SK-N-SH (cell line): ENCODE measurements around the gene FAM168A. TPM values are rescaled to one million over a fixed set of nuclear protein-coding genes. Genes with fewer than 3 reads are reported as not detected.

Experiments
- CTCF ChIA-PET: fragments of 300-600, 350-600 bp; formaldehyde crosslinking; extraction: SDS; loops from one replicate; lab custom pipeline; 2021; lab: Yijun Ruan, JAX
- POLR2A ChIA-PET: fragments of 350-600 bp; sonication (Branson Sonifier 250); formaldehyde crosslinking; extraction: SDS; loops from one replicate; lab custom pipeline; 2020; ENCODE audit warnings: antibody characterized with exemption, inconsistent platforms; lab: Yijun Ruan, JAX
- DNase-seq: peaks from one replicate; pipeline ENCODE4 v3.0.0; 2012
- H2AFZ ChIP-seq: fragments of 200-600 bp; sonication (generic); 2 replicates; pipeline ENCODE4 v1.8.1; 2016; ENCODE audit warnings: antibody characterized with exemption, mild to moderate bottlenecking, low read depth
- H3F3A ChIP-seq: fragments of 200-600 bp; sonication (generic); replicated peaks from 2 replicates; pipeline ENCODE3; 2016; ENCODE audit warnings: antibody characterized with exemption, mild to moderate bottlenecking; ENCODE audit not compliant: insufficient read depth
- H3K27ac ChIP-seq, 2 experiments: fragments of 200-500 bp in 1 of 2; fragments of 200-600 bp in 1 of 2; sonication (Bioruptor generic) in 1 of 2; sonication (generic), shearing (Covaris generic) in 1 of 2; 2 replicates each; pipeline versions ENCODE4 v1.5.1 to v1.6.1; 2014 to 2016; ENCODE audit warnings: low read depth in 2 of 2, inconsistent platforms in 1 of 2, low read length in 1 of 2, mild to moderate bottlenecking in 1 of 2, mixed read lengths in 1 of 2
- H3K27me3 ChIP-seq: fragments of 200-600 bp; sonication (generic), shearing (Covaris generic); 2 replicates; pipeline ENCODE4 v1.6.1; 2016; ENCODE audit warnings: mixed run types; ENCODE audit not compliant: insufficient read depth
- H3K36me3 ChIP-seq, 2 experiments: fragments of 200-500 bp in 1 of 2; fragments of 200-600 bp in 1 of 2; sonication (Bioruptor generic) in 1 of 2; sonication (generic) in 1 of 2; replicated peaks in 1 of 2; 2 replicates each; pipeline versions ENCODE3 to v1.5.1; 2014 to 2016; ENCODE audit warnings: low read length in 1 of 2, mild to moderate bottlenecking in 1 of 2; ENCODE audit not compliant: insufficient read depth in 2 of 2, control insufficient read depth in 1 of 2
- H3K4me1 ChIP-seq, 2 experiments: fragments of 200-500 bp in 1 of 2; fragments of 200-600 bp in 1 of 2; sonication (Bioruptor generic) in 1 of 2; sonication (generic), shearing (Covaris generic) in 1 of 2; 2 replicates each; pipeline versions ENCODE4 v1.5.1 to v1.6.1; 2014 to 2016; ENCODE audit warnings: low read depth in 1 of 2, low read length in 1 of 2, mixed run types in 1 of 2; ENCODE audit not compliant: insufficient read depth in 2 of 2, control insufficient read depth in 1 of 2
- H3K4me2 ChIP-seq: fragments of 200-600 bp; sonication (generic), shearing (Covaris generic); 2 replicates; pipeline ENCODE4 v1.6.1; 2017; ENCODE audit warnings: mixed run types
- H3K4me3 ChIP-seq, 2 experiments: fragments of 200-500 bp in 1 of 2; fragments of 200-600 bp in 1 of 2; sonication (Bioruptor generic) in 1 of 2; sonication (generic), shearing (Covaris generic) in 1 of 2; 2 replicates each; pipeline versions ENCODE4 v1.5.1 to v1.8.1; 2014 to 2016; ENCODE audit warnings: low read depth in 2 of 2, inconsistent platforms in 1 of 2, low read length in 1 of 2, mild to moderate bottlenecking in 1 of 2, mixed read lengths in 1 of 2, moderate library complexity in 1 of 2
- H3K79me2 ChIP-seq: fragments of 200-600 bp; sonication (generic); 2 replicates; pipeline ENCODE4 v1.8.1; 2017; ENCODE audit warnings: mild to moderate bottlenecking; ENCODE audit not compliant: insufficient read depth
- H3K9ac ChIP-seq: fragments of 200-600 bp; sonication (generic); 2 replicates; pipeline ENCODE4 v1.6.1; 2017; ENCODE audit warnings: mixed run types
- H3K9me2 ChIP-seq: fragments of 200-600 bp; sonication (generic); 2 replicates; pipeline ENCODE4 v1.6.1; 2017; ENCODE audit warnings: mixed run types
- H3K9me3 ChIP-seq: fragments of 200-600 bp; sonication (generic); 2 replicates; pipeline ENCODE4 v1.6.1; 2017; ENCODE audit warnings: mixed run types, mild to moderate bottlenecking, moderate library complexity
- H4K20me1 ChIP-seq: fragments of 200-600 bp; sonication (generic); 2 replicates; pipeline ENCODE4 v1.6.1; 2017; ENCODE audit warnings: mild to moderate bottlenecking, mixed run types; ENCODE audit not compliant: insufficient read depth
- CHD2 ChIP-seq: fragments of 150-350 bp; IDR thresholded peaks from 2 replicates; pipeline ENCODE4 v1.6.1; 2018; ENCODE audit warnings: low read length; ENCODE audit not compliant: partially characterized antibody
- ELF1 ChIP-seq: IDR thresholded peaks from 2 replicates; pipeline ENCODE4 v1.4.0; 2012
- EP300 ChIP-seq, 2 experiments: IDR thresholded peaks; 2 replicates each; pipeline versions ENCODE4 v1.4.0 to v1.6.1; 2012; ENCODE audit warnings: borderline replicate concordance in 1 of 2, low read depth in 1 of 2, low read length in 1 of 2
- FOSL2 ChIP-seq: IDR thresholded peaks from 2 replicates; pipeline ENCODE4 v1.4.0; 2012; ENCODE audit warnings: low read depth, mild to moderate bottlenecking, moderate library complexity, borderline replicate concordance
- FOXJ3 ChIP-seq: sonication (generic); formaldehyde crosslinking; IDR thresholded peaks from 2 replicates; pipeline ENCODE4 v1.5.1; 2020; ENCODE audit warnings: mild to moderate bottlenecking, missing genetic modification reagents
- FOXM1 ChIP-seq: IDR thresholded peaks from 2 replicates; pipeline ENCODE4 v1.4.0; 2012; ENCODE audit warnings: low read depth, mild to moderate bottlenecking
- GABPA ChIP-seq: IDR thresholded peaks from 2 replicates; pipeline ENCODE4 v1.4.0; 2012; ENCODE audit warnings: low read depth, mild to moderate bottlenecking
- JUND ChIP-seq: IDR thresholded peaks from 2 replicates; pipeline ENCODE4 v1.4.0; 2012
- MXI1 ChIP-seq: IDR thresholded peaks from 2 replicates; pipeline ENCODE4 v1.6.1; 2012; ENCODE audit warnings: mild to moderate bottlenecking, low read depth, low read length, improper control_type of control experiment
- NFIC ChIP-seq: IDR thresholded peaks from 2 replicates; pipeline ENCODE4 v1.4.0; 2012; ENCODE audit warnings: borderline replicate concordance
- POLR2AphosphoS5 ChIP-seq: IDR thresholded peaks from 2 replicates; pipeline ENCODE4 v1.6.1; 2012; ENCODE audit warnings: low read depth, low read length
- RAD21 ChIP-seq: IDR thresholded peaks from 2 replicates; pipeline ENCODE4 v1.6.1; 2012; ENCODE audit warnings: mild to moderate bottlenecking, low read length
- RCOR1 ChIP-seq: fragments of 150-350 bp; IDR thresholded peaks from 2 replicates; pipeline ENCODE4 v1.6.1; 2017; ENCODE audit warnings: antibody characterized with exemption, low read length
- RFX5 ChIP-seq: IDR thresholded peaks from 2 replicates; pipeline ENCODE4 v1.6.1; 2012; ENCODE audit warnings: mild to moderate bottlenecking, improper control_type of control experiment, low read length
- SMC3 ChIP-seq: IDR thresholded peaks from 2 replicates; pipeline ENCODE4 v1.6.1; 2012; ENCODE audit warnings: low read depth, low read length, improper control_type of control experiment
- TCF12 ChIP-seq: IDR thresholded peaks from 2 replicates; pipeline ENCODE4 v1.4.0; 2012
- TEAD4 ChIP-seq: IDR thresholded peaks from 2 replicates; pipeline ENCODE4 v1.4.0; 2012; ENCODE audit warnings: mild to moderate bottlenecking, borderline replicate concordance; ENCODE audit not compliant: insufficient read depth
- YY1 ChIP-seq: IDR thresholded peaks from 2 replicates; pipeline ENCODE4 v1.4.0; 2012; ENCODE audit warnings: low read depth, mild to moderate bottlenecking
- WGBS: methylation state at CpG from one replicate; pipeline ENCODE4 v1.1.6; 2017; ENCODE audit warnings: low lambda C conversion rate; 5-methylcytosine and 5-hydroxymethylcytosine counted together
- polyA plus RNA-seq, 3 experiments: library from polyadenylated mRNA; depleted of rRNA; stranded (reverse); fragments of >200 nt; gene quantifications; 2 replicates each; pipeline ENCODE4 v1.2.3, GENCODE V29; 2012
- TF ChIP-seq, protein P1 (sequence below): IDR thresholded peaks from 2 replicates; pipeline ENCODE4 v1.6.1; 2012; ENCODE audit warnings: mild to moderate bottlenecking, low read depth, low read length, moderate library complexity
- TF ChIP-seq, protein P2 (sequence below): fragments of 200-600 bp; sonication (generic); IDR thresholded peaks from 2 replicates; pipeline ENCODE4 v1.6.1; 2017; ENCODE audit warnings: antibody characterized with exemption, mild to moderate bottlenecking, moderate library complexity
- TF ChIP-seq, protein P3 (sequence below): IDR thresholded peaks from 2 replicates; pipeline ENCODE4 v1.4.0; 2012; ENCODE audit warnings: low read depth
- TF ChIP-seq, protein P4 (sequence below): fragments of 150-350 bp; IDR thresholded peaks from 2 replicates; pipeline ENCODE4 v1.6.1; 2017; ENCODE audit warnings: antibody characterized with exemption, low read length, low read depth, borderline replicate concordance
- TF ChIP-seq, protein P5 (sequence below): fragments of 150-350 bp; IDR thresholded peaks from 2 replicates; pipeline ENCODE4 v1.6.1; 2016; ENCODE audit warnings: mild to moderate bottlenecking, low read depth, low read length

FAM168A gene
- polyA plus RNA-seq, 1 of the 3 experiments (the other 2 are of a cell fraction) = 17.8 TPM

DNA sequence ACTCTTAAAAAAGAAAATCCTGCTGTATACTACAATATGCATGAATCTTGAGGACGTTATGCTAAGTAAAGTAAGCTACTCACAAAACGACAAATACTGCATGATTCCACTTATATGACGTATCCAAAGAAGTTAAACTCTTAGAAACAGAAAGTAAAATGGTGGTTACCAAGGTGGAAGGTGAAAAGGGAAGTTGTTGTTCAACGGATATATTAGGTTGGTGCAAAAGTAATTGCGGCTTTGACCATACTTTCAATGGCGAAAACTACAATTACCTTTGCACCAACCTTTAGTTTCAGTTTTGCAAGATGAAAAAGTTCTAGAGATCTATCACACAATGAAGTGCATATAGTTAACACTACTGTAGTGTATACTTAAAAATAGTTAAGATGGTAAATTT, 101.8 kb downstream of the FAM168A start:
- CTCF ChIA-PET = no interaction called here
- Histone ChIP-seq H2AFZ (no peak overlapping the region), H3K79me2 (peaks cover 60% of the 10 kb centered on the region), H3K9me3 (no peaks in the 10 kb centered on the region), H3K9me2 (no peaks in the 10 kb centered on the region), H3K9ac (no peak overlapping the region), H4K20me1 (no peaks in the 10 kb centered on the region; the same call in 1 of the 2 replicates), H3K4me3 (no peak overlapping the region), H3K36me3 (no peaks in the 10 kb centered on the region), H3K27ac (no peak overlapping the region), H3K4me1 (peaks cover 0 to 8% of the 10 kb centered on the region in 2 experiments; a peak in 2 of 4 replicates), H3K4me2 (no peak overlapping the region), H3F3A (no peaks in the 10 kb centered on the region), H3K27me3 (no peaks in the 10 kb centered on the region)
- POLR2A ChIA-PET = no interaction called here
- DNase-seq = no peak
- WGBS = 97% methylated on average over 6 of the region's 6 CpGs
- TF ChIP-seq YY1 = no peak
- TF ChIP-seq FOSL2 = no peak
- no peak for TF ChIP-seq TEAD4
- TF ChIP-seq FOXM1 = no peak

DNA sequence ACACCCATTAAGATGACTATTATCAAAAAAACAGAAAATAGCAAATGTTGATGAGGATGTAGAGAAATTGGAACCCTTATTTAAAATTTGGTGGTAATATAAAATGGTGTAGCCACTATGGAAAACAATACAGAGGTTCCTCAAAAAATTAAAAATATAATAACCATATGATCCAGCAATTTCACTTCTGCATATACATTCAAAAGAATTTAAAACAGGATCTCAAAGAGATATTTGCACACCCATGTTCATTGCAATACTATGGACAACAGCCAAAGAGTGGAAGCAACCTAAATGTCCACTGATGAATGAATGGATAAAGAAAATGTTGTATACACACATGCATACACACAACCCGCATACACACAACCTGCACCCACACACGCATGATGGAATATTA, 102.2 kb downstream of the FAM168A start:
- Histone ChIP-seq H3F3A (no peaks in the 10 kb centered on the region), H2AFZ (no peak overlapping the region), H3K4me1 (peaks cover 0 to 8% of the 10 kb centered on the region in 2 experiments; a peak in 2 of 4 replicates), H3K79me2 (peaks cover 56% of the 10 kb centered on the region), H3K4me3 (no peak overlapping the region), H3K27me3 (no peaks in the 10 kb centered on the region), H3K9ac (no peak overlapping the region), H3K4me2 (no peak overlapping the region), H3K9me2 (no peaks in the 10 kb centered on the region), H3K36me3 (no peaks in the 10 kb centered on the region), H3K9me3 (no peaks in the 10 kb centered on the region), H4K20me1 (no peaks in the 10 kb centered on the region; the same call in 1 of the 2 replicates), H3K27ac (no peak overlapping the region)
- no peak for DNase-seq
- CTCF ChIA-PET = no interaction called here
- WGBS = 93% methylated on average over 2 of the region's 2 CpGs
- POLR2A ChIA-PET = no interaction called here
- TF ChIP-seq JUND = no peak
- TF ChIP-seq, protein P1, sequence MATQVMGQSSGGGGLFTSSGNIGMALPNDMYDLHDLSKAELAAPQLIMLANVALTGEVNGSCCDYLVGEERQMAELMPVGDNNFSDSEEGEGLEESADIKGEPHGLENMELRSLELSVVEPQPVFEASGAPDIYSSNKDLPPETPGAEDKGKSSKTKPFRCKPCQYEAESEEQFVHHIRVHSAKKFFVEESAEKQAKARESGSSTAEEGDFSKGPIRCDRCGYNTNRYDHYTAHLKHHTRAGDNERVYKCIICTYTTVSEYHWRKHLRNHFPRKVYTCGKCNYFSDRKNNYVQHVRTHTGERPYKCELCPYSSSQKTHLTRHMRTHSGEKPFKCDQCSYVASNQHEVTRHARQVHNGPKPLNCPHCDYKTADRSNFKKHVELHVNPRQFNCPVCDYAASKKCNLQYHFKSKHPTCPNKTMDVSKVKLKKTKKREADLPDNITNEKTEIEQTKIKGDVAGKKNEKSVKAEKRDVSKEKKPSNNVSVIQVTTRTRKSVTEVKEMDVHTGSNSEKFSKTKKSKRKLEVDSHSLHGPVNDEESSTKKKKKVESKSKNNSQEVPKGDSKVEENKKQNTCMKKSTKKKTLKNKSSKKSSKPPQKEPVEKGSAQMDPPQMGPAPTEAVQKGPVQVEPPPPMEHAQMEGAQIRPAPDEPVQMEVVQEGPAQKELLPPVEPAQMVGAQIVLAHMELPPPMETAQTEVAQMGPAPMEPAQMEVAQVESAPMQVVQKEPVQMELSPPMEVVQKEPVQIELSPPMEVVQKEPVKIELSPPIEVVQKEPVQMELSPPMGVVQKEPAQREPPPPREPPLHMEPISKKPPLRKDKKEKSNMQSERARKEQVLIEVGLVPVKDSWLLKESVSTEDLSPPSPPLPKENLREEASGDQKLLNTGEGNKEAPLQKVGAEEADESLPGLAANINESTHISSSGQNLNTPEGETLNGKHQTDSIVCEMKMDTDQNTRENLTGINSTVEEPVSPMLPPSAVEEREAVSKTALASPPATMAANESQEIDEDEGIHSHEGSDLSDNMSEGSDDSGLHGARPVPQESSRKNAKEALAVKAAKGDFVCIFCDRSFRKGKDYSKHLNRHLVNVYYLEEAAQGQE = no peak
- TF ChIP-seq ELF1 = no peak
- no peak for TF ChIP-seq CHD2
- TF ChIP-seq TCF12 = no peak
- TF ChIP-seq, protein P2, sequence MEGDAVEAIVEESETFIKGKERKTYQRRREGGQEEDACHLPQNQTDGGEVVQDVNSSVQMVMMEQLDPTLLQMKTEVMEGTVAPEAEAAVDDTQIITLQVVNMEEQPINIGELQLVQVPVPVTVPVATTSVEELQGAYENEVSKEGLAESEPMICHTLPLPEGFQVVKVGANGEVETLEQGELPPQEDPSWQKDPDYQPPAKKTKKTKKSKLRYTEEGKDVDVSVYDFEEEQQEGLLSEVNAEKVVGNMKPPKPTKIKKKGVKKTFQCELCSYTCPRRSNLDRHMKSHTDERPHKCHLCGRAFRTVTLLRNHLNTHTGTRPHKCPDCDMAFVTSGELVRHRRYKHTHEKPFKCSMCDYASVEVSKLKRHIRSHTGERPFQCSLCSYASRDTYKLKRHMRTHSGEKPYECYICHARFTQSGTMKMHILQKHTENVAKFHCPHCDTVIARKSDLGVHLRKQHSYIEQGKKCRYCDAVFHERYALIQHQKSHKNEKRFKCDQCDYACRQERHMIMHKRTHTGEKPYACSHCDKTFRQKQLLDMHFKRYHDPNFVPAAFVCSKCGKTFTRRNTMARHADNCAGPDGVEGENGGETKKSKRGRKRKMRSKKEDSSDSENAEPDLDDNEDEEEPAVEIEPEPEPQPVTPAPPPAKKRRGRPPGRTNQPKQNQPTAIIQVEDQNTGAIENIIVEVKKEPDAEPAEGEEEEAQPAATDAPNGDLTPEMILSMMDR = no peak
- TF ChIP-seq NFIC = no peak
- no peak for TF ChIP-seq RCOR1
- TF ChIP-seq RAD21 = no peak
- TF ChIP-seq POLR2AphosphoS5 = no peak
- TF ChIP-seq, protein P3, sequence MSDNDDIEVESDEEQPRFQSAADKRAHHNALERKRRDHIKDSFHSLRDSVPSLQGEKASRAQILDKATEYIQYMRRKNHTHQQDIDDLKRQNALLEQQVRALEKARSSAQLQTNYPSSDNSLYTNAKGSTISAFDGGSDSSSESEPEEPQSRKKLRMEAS = no peak
- TF ChIP-seq RFX5 = no peak
- TF ChIP-seq GABPA = no peak
- no peak for TF ChIP-seq FOXJ3 (CRISPR knock-in tag)
- TF ChIP-seq TEAD4 = no peak
- no peak for TF ChIP-seq MXI1
- TF ChIP-seq, protein P4, sequence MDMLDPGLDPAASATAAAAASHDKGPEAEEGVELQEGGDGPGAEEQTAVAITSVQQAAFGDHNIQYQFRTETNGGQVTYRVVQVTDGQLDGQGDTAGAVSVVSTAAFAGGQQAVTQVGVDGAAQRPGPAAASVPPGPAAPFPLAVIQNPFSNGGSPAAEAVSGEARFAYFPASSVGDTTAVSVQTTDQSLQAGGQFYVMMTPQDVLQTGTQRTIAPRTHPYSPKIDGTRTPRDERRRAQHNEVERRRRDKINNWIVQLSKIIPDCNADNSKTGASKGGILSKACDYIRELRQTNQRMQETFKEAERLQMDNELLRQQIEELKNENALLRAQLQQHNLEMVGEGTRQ = no peak
- TF ChIP-seq SMC3 = no peak
- TF ChIP-seq EP300 (IDR thresholded peaks at IDR 0.05; ENCODE audit: borderline replicate concordance in 1 of 2, low read depth in 1 of 2, low read length in 1 of 2) = no peak
- TF ChIP-seq, protein P5, sequence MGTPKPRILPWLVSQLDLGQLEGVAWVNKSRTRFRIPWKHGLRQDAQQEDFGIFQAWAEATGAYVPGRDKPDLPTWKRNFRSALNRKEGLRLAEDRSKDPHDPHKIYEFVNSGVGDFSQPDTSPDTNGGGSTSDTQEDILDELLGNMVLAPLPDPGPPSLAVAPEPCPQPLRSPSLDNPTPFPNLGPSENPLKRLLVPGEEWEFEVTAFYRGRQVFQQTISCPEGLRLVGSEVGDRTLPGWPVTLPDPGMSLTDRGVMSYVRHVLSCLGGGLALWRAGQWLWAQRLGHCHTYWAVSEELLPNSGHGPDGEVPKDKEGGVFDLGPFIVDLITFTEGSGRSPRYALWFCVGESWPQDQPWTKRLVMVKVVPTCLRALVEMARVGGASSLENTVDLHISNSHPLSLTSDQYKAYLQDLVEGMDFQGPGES = no peak
